Measurements from ENCODE around the gene TGOLN2. TPM values are rescaled to one million over a fixed set of nuclear protein-coding genes. Genes with fewer than 3 reads are reported as not detected.
"Not testable (repeated sequence)": the region's sequence is repeated elsewhere in the genome, so short reads cannot be mapped to it uniquely, and the experiment has no call there.

TGOLN2 gene
- total RNA-seq, 1 donor from 2014 or later: 79.7 TPM

DNA sequence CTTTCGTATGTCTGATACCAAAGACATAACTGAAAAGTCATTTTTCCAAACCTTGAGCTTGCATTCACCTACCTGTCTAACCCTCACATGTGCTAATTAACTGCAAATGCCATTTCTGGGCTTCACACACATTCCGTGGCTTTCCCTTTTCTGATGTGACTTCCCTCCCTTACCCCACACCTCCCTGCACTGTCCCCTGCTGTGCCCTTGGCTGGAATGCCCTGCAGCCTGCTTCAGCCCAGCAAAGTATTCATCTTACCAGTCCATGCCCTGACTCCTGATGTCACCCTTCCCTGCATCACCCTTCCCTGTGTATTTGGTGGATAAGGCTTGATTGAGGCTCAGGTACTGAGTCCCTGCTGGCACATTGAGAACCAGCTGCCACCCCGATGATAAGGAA is 14.4 kb upstream of the TGOLN2 start:
- Mint-ChIP-seq H3K4me3 (ENCODE audit: unreplicated experiment) (no peak overlapping the region), H3K4me1 (ENCODE audit: low read depth) (peaks cover 6% of the 10 kb centered on the region), H3K36me3 (ENCODE audit: low read depth) (peaks cover 23% of the 10 kb centered on the region), H3K27ac (ENCODE audit: unreplicated experiment) (peak overlapping the region; percentile 42), H3K27me3 (ENCODE audit: low read depth) (no peaks in the 10 kb centered on the region), H3K9me3 (ENCODE audit: low read depth) (no peaks in the 10 kb centered on the region)
- DNase-seq (ENCODE audit: low spot score): no peak
- TF ChIP-seq, protein P1, sequence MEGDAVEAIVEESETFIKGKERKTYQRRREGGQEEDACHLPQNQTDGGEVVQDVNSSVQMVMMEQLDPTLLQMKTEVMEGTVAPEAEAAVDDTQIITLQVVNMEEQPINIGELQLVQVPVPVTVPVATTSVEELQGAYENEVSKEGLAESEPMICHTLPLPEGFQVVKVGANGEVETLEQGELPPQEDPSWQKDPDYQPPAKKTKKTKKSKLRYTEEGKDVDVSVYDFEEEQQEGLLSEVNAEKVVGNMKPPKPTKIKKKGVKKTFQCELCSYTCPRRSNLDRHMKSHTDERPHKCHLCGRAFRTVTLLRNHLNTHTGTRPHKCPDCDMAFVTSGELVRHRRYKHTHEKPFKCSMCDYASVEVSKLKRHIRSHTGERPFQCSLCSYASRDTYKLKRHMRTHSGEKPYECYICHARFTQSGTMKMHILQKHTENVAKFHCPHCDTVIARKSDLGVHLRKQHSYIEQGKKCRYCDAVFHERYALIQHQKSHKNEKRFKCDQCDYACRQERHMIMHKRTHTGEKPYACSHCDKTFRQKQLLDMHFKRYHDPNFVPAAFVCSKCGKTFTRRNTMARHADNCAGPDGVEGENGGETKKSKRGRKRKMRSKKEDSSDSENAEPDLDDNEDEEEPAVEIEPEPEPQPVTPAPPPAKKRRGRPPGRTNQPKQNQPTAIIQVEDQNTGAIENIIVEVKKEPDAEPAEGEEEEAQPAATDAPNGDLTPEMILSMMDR (IDR thresholded peaks at IDR 0.05): no peak

DNA sequence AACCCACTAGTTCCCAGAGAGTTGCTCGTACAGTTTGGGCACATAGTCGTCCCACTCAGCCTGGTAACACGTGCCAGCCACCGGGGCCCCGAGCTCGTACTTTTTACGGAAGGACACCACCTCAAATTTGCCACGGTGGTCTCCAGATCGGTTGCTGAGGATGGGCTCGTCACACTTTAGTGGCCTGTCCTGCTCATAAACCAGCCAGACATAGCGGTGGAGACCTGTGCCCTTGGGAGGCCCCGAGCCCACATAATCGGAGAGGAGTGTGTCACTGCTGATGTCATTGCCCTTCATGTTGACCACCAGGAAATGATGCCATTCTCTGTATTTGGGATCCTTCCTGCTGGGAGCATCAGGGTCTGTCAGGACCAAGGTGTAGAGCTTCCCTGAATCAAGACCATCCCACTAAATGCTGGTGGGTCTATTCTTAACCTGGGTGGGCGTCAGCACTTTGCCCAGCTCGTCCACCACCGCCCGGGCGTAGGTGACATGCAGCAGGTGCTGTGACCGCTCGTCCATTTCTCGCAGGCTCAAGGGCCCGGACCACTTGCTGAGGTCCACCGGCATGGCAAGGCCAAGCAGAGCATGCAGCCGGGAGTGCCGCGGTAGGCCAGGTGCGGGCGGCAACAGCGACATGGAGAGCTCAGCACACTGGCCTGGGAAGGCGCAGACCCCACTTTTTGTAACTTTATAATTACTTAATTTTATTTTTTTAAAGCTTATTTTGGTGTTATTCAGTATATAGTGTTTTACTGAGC is 13.7 kb upstream of the TGOLN2 start:
- no peaks in the 10 kb centered on the region for H3K9me3 Mint-ChIP-seq (ENCODE audit: low read depth)
- H3K4me1 Mint-ChIP-seq (ENCODE audit: low read depth): peaks cover 6% of the 10 kb centered on the region
- peaks cover 17% of the 10 kb centered on the region for H3K36me3 Mint-ChIP-seq (ENCODE audit: low read depth)
- H3K4me3 Mint-ChIP-seq (ENCODE audit: unreplicated experiment): no peak overlapping the region
- H3K27me3 Mint-ChIP-seq (ENCODE audit: low read depth): no peaks in the 10 kb centered on the region
- TF ChIP-seq, protein P1 (IDR thresholded peaks at IDR 0.05): no peak
- H3K27ac Mint-ChIP-seq (ENCODE audit: unreplicated experiment): no peak overlapping the region
- DNase-seq (ENCODE audit: low spot score): no peak

DNA sequence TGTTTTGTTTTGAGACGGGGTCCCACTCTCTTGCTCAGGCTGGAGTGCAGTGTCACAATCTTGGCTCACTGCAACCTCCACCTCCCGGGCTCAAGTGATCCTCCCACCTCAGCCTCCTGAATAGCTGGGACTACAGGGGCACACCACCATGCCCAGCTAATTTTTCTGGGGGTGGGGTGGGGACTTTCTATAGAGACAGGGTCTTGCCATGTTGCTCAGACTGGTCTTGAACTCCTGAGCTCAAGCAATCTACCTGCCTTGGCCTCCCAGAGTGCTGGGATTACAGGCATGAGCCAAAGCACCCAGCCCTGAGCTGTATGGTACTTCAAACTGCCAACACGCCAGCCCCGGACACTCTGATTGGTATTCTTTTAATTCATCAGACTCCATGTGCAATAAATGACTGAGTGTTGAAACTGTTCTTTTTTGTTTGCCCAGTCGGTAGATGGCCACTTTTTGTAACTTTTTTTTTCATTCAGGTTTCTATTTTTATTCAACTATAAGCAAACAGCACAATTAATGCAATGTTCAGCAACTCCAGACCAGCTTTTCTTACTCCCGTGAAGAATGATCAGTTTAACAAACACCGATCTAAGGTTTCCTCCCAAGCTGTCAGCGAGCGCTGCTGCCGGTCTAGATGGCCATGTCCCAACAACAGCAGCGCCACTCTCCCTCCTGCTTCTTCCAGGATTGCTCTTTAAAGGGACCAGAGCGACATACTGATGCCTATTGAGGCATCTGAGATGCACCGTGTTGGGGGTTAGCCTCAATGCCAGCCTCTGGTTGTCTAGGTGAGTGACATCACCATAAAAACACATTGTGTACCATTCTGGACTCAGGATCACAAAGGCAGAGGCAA is 12.5 kb upstream of the TGOLN2 start:
- TF ChIP-seq, protein P1 (IDR thresholded peaks at IDR 0.05): no peak
- H3K4me3 Mint-ChIP-seq (ENCODE audit: unreplicated experiment): no peak overlapping the region
- H3K27me3 Mint-ChIP-seq (ENCODE audit: low read depth): no peaks in the 10 kb centered on the region
- no peak overlapping the region for H3K27ac Mint-ChIP-seq (ENCODE audit: unreplicated experiment)
- peaks cover 6% of the 10 kb centered on the region for H3K4me1 Mint-ChIP-seq (ENCODE audit: low read depth)
- no peaks in the 10 kb centered on the region for H3K9me3 Mint-ChIP-seq (ENCODE audit: low read depth)
- peaks cover 17% of the 10 kb centered on the region for H3K36me3 Mint-ChIP-seq (ENCODE audit: low read depth)
- DNase-seq (ENCODE audit: low spot score): no peak

DNA sequence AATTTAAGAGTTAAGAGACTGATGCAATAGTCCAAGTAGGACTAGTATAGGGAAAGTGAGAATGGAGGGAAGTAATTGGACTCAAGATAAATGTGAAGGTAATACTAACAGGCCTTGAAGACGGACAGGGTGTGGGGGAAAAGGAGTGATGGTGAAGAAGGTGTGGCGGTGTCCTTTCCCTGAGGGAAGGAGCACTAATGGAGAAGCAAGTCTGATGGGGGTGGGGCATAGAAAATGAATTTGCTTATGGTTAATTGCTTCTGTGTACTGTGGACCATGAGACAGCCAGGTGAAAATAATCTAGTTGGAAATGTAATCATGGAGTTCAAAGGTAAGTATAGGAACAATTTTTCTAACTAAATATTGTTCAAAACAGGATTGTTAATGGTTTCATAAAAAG is 7.1 kb upstream of the TGOLN2 start:
- TF ChIP-seq, protein P1 (IDR thresholded peaks at IDR 0.05): no peak
- Mint-ChIP-seq H3K36me3 (ENCODE audit: low read depth) (no peaks in the 10 kb centered on the region), H3K4me3 (ENCODE audit: unreplicated experiment) (no peak overlapping the region), H3K27ac (ENCODE audit: unreplicated experiment) (no peak overlapping the region), H3K4me1 (ENCODE audit: low read depth) (no peaks in the 10 kb centered on the region), H3K27me3 (ENCODE audit: low read depth) (no peaks in the 10 kb centered on the region), H3K9me3 (ENCODE audit: low read depth) (no peaks in the 10 kb centered on the region)
- no peak for DNase-seq (ENCODE audit: low spot score)

DNA sequence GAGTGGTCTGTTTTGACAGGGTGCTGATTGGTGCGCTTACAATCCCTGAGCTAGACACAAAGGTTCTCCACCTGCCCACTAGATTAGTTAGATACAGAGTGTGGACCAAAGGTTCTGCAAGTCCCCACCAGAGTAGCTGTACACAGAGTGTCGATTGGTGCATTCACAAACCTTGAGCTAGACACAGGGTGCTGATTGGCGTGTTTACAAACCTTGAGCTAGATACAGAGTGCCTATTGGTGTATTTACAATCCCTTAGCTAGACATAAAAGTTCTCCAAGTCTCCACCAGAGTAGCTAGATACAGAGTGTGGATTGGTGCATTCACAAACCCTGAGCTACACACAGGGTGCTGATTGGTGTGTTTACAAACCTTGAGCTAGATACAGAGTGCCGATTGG is 6.1 kb upstream of the TGOLN2 start:
- not testable (repeated sequence) for H3K9me3 Mint-ChIP-seq (ENCODE audit: low read depth); H3K27ac Mint-ChIP-seq (ENCODE audit: unreplicated experiment); H3K4me3 Mint-ChIP-seq (ENCODE audit: unreplicated experiment); H3K36me3 Mint-ChIP-seq (ENCODE audit: low read depth); H3K4me1 Mint-ChIP-seq (ENCODE audit: low read depth); DNase-seq (ENCODE audit: low spot score); H3K27me3 Mint-ChIP-seq (ENCODE audit: low read depth)

All from chondrocyte (in vitro differentiated cells).